Bronchial epithelial cell (primary cell): ENCODE data around the gene C19orf33. TPM values are rescaled to one million over a fixed set of nuclear protein-coding genes. Genes with fewer than 3 reads are reported as not detected.
"Not testable (repeated sequence)": the region's sequence is repeated elsewhere in the genome, so short reads cannot be mapped to it uniquely, and the experiment has no call there.

Experiments used
- DNase-seq: peaks from one replicate; pipeline ENCODE4 v3.0.0-alpha.2; 2010; ENCODE audit warnings: low read depth
- FAIRE-seq: peaks from 2 replicates; lab custom pipeline; 2011; peaks lifted over from hg19 to GRCh38; lab: Jason Lieb, UNC
- H3K27me3 ChIP-seq: 2 replicates; pipeline ENCODE4 v1.5.1; 2011; ENCODE audit warnings: low read length; ENCODE audit not compliant: control insufficient read depth, insufficient read depth
- H3K36me3 ChIP-seq: 2 replicates; pipeline ENCODE4 v1.5.1; 2011; ENCODE audit warnings: low read length; ENCODE audit not compliant: control insufficient read depth, insufficient read depth
- H3K4me3 ChIP-seq: 2 replicates; pipeline ENCODE4 v1.5.1; 2011; ENCODE audit warnings: mild to moderate bottlenecking, low read depth, low read length, control low read depth
- CTCF ChIP-seq: IDR thresholded peaks from 2 replicates; pipeline ENCODE4 v1.5.1; 2011; ENCODE audit warnings: mild to moderate bottlenecking, moderate library complexity, low read length, control low read depth, inconsistent platforms; ENCODE audit not compliant: insufficient read depth, severe bottlenecking
- total RNA-seq: library from RNA; depleted of rRNA; stranded (reverse); fragments of >200 nt; gene quantifications from 2 replicates; pipeline ENCODE4 v1.2.1, GENCODE V29; 2014

The C19orf33 gene
- total RNA-seq, result 266 and 612 TPM in 2 replicates

- no peak for TF ChIP-seq CTCF
- Histone ChIP-seq H3K4me3 (peak within 1 kb of the TSS; percentile 85), H3K36me3 (peaks cover 19% of the 10 kb centered on the region), H3K27me3 (no peaks in the 10 kb centered on the region)
- FAIRE-seq (peak; percentile 94), DNase-seq (peak; percentile 87)
These were observed at the start of gene C19orf33 for GRCh38 chr19:38303517-38304351. Gene C19orf33 (plus strand): TSS chr19:38304251. CDS start chr19:38304262, 11 bp downstream.

GRCh38 chr19:38255383-38256014, 48.6 kb upstream of the C19orf33 start:
- Histone ChIP-seq H3K36me3 (no peaks in the 10 kb centered on the region), H3K4me3 (no peak overlapping the region), H3K27me3 (no peaks in the 10 kb centered on the region)
- no peak for TF ChIP-seq CTCF
- no peak for DNase-seq
- FAIRE-seq, result no peak

DNA sequence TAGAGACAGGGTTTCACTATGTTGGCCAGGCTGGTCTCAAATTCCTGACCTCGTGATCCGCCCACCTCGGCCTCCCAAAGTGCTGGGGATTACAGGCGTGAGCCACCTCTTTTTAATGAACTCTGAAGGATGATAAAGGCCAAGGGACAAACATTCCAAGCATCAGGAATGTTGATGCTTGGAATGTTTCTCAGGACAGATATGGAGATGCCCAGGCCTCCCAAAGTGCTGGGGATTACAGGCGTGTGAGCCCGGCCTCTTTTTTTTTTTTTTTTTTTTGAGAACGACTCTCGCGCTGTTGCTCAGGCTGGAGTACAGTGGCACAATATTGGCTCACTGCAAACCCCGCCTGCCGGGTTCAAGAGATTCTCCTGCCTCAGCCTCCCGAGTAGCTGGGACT, 42.1 kb upstream of the C19orf33 start:
- not testable (repeated sequence) for DNase-seq, H3K36me3 ChIP-seq, FAIRE-seq, H3K27me3 ChIP-seq, H3K4me3 ChIP-seq

- no peak for FAIRE-seq
- TF ChIP-seq CTCF, result no peak
- H3K27me3 ChIP-seq, result no peaks in the 10 kb centered on the region
- no peaks in the 10 kb centered on the region for H3K36me3 ChIP-seq
- no peak overlapping the region for H3K4me3 ChIP-seq
- DNase-seq, result no peak
These were observed 41.3 kb upstream of the C19orf33 start for GRCh38 chr19:38262585-38263268.

GRCh38 chr19:38263689-38264485, 40.2 kb upstream of the C19orf33 start:
- no peaks in the 10 kb centered on the region for H3K36me3 ChIP-seq
- H3K27me3 ChIP-seq, result no peaks in the 10 kb centered on the region
- H3K4me3 ChIP-seq, result peak overlapping the region; percentile 98
- FAIRE-seq (no peak), DNase-seq (peak; percentile 80)
- no peak for TF ChIP-seq CTCF
